Right cardiac atrium (tissue), 5 donors: ENCODE data around the gene MCF2L2. TPM values are rescaled to one million over a fixed set of nuclear protein-coding genes. Genes with fewer than 3 reads are reported as not detected.
"Not testable (repeated sequence)": the region's sequence is repeated elsewhere in the genome, so short reads cannot be mapped to it uniquely, and the experiment has no call there.

ENCODE experiments used
- ATAC-seq, 2 donors: fragments of 200-7000 bp; cut with Tn5 transposase; one replicate each; pipeline versions ENCODE4 v1.8.0 to v1.9.1; 2020; ENCODE audit warnings: moderate library complexity in 2 of 2, mild to moderate bottlenecking in 1 of 2
- DNase-seq, 3 donors: peaks; one replicate each; pipeline ENCODE4 v3.0.0-alpha.2; 2020
- H3K27ac ChIP-seq: one replicate; pipeline ENCODE4 v1.5.1; 2013; ENCODE audit warnings: mild to moderate bottlenecking, low read length, control low read depth, moderate library complexity
- H3K27me3 ChIP-seq: one replicate; pipeline ENCODE4 v1.6.1; 2013; ENCODE audit not compliant: control insufficient read depth, insufficient read depth
- H3K4me1 ChIP-seq: one replicate; pipeline ENCODE4 v1.6.1; 2013; ENCODE audit warnings: low read length; ENCODE audit not compliant: control insufficient read depth, insufficient read depth
- H3K4me3 ChIP-seq: one replicate; pipeline ENCODE4 v1.5.1; 2013; ENCODE audit warnings: low read length, control low read depth
- H3K9me3 ChIP-seq: one replicate; pipeline ENCODE4 v1.6.1; 2013; ENCODE audit warnings: low read length; ENCODE audit not compliant: control insufficient read depth
- WGBS: extraction: QIAGEN DNeasy Blood & Tissue Kit; methylation state at CpG from one replicate; pipeline ENCODE4 v1.1.7; 2013; 5-methylcytosine and 5-hydroxymethylcytosine counted together
- intact Hi-C, 4 donors: fragments of 100-400 bp; cut with DNase I; formaldehyde crosslinking; loops; one replicate each; pipeline versions ENCODE4 v1.11.0 to v1.14.0; 2022 to 2023
- polyA plus RNA-seq: library from polyadenylated mRNA; stranded (reverse); fragments of 200-250 nt; gene quantifications from one replicate; pipeline ENCODE4 v1.2.3, GENCODE V29; 2013
- total RNA-seq, 4 donors: library from RNA; stranded (reverse); fragmentation: NEBNext Ultra II Directional; extraction: Animal tissue kit (Norgen Biotek cat#: 25700); gene quantifications; one replicate each; pipeline ENCODE4 v1.2.1, GENCODE V29; 2021
- donor health status: healthy with polysubstance abuse.
- donor health status: DM: no; HTN: yes; CAD: no.
- donor health status: DM: no; HTN: no; CAD: no.
- donor health status: DM: no; HTN: yes; CAD: no; lungs with severe emphysema.
- donor health status: DM: yes; HTN: yes; CAD: no.

Gene MCF2L2
- total and polyA plus RNA-seq, 5 donors: 0.07 to 0.32 (median 0.23) TPM; not detected in 2

GRCh38 chr3:183430325-183430957 is 2.0 kb upstream of the MCF2L2 start:
- Histone ChIP-seq H3K9me3 (no peaks in the 10 kb centered on the region), H3K4me3 (no peak overlapping the region), H3K27ac (no peak overlapping the region), H3K4me1 (no peaks in the 10 kb centered on the region), H3K27me3 (no peaks in the 10 kb centered on the region)
- DNase-seq: no peak
- no peak for ATAC-seq
- WGBS: 74% methylated on average over 5 of the region's 5 CpGs
- intact Hi-C loops: no loop called here

GRCh38 chr3:183427876-183428446 is 458 bp downstream of the MCF2L2 start:
- peak; percentile 81 to 92 (median 90) for DNase-seq
- Histone ChIP-seq H3K9me3 (no peaks in the 10 kb centered on the region), H3K4me1 (no peaks in the 10 kb centered on the region), H3K27ac (no peak overlapping the region), H3K27me3 (no peaks in the 10 kb centered on the region), H3K4me3 (peak overlapping the region; percentile 53)
- peak; percentile 79 to 84 for ATAC-seq
- intact Hi-C loops: no loop called here
- under 1% methylated on average over 47 of the region's 47 CpGs for WGBS

DNA sequence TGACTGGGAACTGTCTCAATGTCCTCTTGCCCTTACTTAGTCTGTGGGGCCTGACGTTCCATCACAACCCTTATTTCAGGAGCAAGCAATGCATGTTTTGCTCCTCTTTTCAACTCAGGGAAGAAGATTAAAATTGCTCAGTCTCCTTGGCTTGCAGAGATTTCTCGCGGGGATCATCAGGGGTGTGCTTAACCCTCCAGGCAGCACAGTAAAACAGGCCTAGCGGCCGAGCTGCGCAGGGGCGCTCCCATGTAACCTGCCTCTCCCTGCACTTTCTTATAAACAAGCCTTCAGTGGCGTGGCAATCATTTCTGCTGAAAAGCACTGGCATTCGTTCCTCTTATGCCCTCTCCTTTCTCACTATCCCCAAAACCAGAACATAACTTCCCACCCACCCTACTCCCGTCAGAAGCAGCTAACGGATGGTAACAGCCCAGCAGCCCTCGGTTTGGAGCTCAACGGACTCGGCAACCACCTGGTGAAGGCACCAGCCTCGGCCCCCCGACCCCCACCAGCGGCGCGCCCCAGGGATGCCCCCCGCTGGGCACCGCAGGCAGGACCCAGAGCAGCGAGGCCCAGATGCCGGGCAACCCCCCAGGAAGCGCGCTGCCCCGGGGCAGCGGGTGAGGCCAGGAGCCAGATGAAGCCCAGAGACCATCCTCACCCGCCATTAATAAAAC is 1.1 kb downstream of the MCF2L2 start:
- DNase-seq: no peak
- Histone ChIP-seq H3K4me3 (peak overlapping the region; percentile 53), H3K27ac (no peak overlapping the region), H3K27me3 (no peaks in the 10 kb centered on the region), H3K9me3 (no peaks in the 10 kb centered on the region), H3K4me1 (no peaks in the 10 kb centered on the region)
- no peak for ATAC-seq
- 43% methylated on average over 28 of the region's 28 CpGs for WGBS
- intact Hi-C loops: no loop called here

DNA sequence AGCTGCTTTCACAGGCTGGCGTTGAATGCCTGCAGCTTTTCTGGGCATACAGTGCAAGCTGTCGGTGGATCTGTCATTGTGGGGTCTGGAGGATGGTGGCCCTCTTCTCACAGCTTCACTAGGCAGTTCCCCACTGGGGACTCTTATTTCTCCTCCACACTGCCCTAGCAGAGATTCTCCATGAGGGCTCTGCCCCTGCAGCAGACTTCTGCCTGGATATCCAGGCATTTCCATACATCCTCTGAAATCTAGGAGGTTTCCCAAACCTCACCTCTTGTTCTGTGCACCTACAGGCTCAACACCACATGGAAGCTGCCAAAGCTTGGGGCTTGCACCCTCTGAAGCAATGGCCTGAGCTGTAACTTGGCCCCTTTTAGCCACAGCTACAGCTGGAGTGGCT is 9.6 kb downstream of the MCF2L2 start:
- H3K27ac ChIP-seq, DNase-seq, H3K4me3 ChIP-seq, intact Hi-C loops, H3K9me3 ChIP-seq, ATAC-seq, H3K27me3 ChIP-seq, H3K4me1 ChIP-seq: not testable (repeated sequence)
- 100% methylated on average over 2 of the region's 2 CpGs for WGBS

DNA sequence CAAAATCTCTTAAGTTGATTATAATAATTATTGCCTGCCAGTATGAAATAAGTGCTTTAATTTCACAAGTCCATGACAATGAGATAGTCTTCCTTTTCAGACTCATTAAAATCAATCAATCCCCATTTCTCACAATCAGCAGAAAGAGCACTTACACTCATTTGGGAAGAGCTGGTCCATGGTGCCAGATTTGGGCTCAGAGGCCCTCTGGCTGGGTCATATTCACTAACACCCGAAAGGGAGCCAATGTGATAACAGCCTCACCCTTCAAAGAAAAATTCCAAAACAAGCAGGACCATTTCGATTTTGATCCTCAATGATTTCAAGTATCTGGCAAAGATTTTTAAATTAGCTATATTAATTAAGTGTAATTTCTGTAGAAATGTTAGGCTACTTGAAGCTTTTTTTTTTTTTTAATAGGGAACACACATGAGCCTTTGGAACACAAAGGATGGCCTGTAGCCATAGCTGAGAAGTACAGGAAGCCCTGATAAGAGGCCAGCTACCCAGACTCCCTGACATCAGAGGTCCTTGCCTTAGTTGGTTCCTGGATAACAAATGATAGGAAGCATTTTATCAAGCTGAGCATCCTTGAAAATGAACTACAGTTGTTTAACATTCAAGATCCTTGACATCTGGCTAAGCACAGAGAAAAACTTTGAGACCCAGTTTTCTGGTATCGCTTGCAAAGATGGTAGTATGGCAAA is 17.1 kb downstream of the MCF2L2 start:
- no peaks in the 10 kb centered on the region for H3K9me3 ChIP-seq
- H3K27me3 ChIP-seq: no peaks in the 10 kb centered on the region
- DNase-seq (no peak), ATAC-seq (peak; percentile 88 to 91)
- no peak overlapping the region for H3K27ac ChIP-seq
- 44% methylated on average over 3 of the region's 3 CpGs for WGBS
- H3K4me1 ChIP-seq: no peaks in the 10 kb centered on the region
- intact Hi-C loops: no loop called here
- no peak overlapping the region for H3K4me3 ChIP-seq

- H3K9me3 ChIP-seq: no peaks in the 10 kb centered on the region
- intact Hi-C loops: no loop called here
- peak in 1 of 2 donors; percentile 51 for ATAC-seq
- H3K27me3 ChIP-seq: no peaks in the 10 kb centered on the region
- H3K27ac ChIP-seq: no peak overlapping the region
- no peaks in the 10 kb centered on the region for H3K4me1 ChIP-seq
- H3K4me3 ChIP-seq: no peak overlapping the region
- DNase-seq: no peak
These were observed 17.7 kb downstream of the MCF2L2 start for GRCh38 chr3:183410759-183411158.

DNA sequence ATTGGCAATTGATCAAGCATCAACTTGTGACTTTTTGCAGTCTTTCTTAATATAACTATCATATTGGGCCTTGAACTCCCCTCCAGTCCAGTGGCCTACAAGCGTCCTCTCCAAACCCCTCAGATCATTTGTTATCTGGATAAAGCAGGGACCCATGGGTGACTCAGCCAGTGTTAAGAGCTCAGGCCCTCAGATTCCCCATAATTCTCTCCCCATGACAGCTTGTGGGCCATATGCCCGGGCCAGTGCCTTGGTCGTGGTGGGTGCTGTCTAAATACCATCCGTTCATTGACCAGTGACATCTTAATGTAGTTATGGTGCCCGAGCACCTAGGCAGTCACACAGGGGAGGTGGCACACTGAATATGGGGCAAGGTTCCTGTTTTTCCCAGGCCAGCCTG is 18.1 kb downstream of the MCF2L2 start:
- ATAC-seq: no peak
- WGBS: 92% methylated on average over 5 of the region's 5 CpGs
- Histone ChIP-seq H3K27me3 (no peaks in the 10 kb centered on the region), H3K4me1 (no peaks in the 10 kb centered on the region), H3K4me3 (no peak overlapping the region), H3K27ac (no peak overlapping the region), H3K9me3 (no peaks in the 10 kb centered on the region)
- intact Hi-C loops: no loop called here
- no peak for DNase-seq

DNA sequence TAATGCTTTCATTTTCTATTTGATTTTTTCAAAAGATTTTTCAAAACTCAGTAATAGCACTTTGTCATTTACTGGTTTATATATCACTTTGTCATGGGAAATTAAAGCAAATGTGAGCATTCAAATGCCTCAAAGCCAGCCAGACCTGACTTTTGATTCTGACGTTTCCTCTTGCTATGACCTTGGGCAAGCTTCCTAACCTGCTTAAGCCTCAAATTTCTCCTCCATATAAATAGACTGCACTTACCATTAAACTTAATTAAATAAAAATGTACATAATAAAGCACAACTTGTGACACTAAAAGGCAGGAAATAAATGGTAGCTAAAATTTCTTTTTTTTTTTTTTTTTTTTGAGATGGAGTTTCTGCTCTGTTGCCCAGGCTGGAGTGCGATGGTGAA is 19.2 kb downstream of the MCF2L2 start:
- Histone ChIP-seq H3K4me1 (no peaks in the 10 kb centered on the region), H3K27me3 (no peaks in the 10 kb centered on the region), H3K9me3 (no peaks in the 10 kb centered on the region), H3K27ac (no peak overlapping the region), H3K4me3 (no peak overlapping the region)
- no peak for DNase-seq
- intact Hi-C loops: no loop called here
- no peak for ATAC-seq
- 57% methylated on average over 2 of the region's 2 CpGs for WGBS

DNA sequence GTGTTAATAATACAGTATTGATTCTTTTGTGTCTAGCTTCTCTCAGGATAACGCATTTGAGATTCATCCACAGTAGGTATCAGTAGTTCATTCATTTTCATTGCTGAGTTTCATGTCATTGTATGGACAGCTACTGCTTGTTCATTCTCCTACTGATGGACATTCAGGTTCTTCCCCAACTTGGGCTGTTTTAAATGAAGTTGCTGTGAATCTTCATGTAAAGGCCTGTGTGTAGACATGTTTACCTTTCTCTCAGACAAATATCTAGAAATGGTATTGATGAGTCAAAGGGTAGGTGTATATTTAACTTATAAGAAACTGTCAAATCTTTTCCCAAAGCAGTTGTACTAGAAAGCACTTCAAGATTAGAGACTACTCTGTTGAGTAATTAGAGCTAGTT is 26.7 kb downstream of the MCF2L2 start:
- H3K9me3 ChIP-seq: no peaks in the 10 kb centered on the region
- intact Hi-C loops: no loop called here
- WGBS: 98% methylated on average over 1 of the region's 1 CpG
- DNase-seq (no peak), ATAC-seq (no peak)
- no peaks in the 10 kb centered on the region for H3K4me1 ChIP-seq
- no peaks in the 10 kb centered on the region for H3K27me3 ChIP-seq
- H3K4me3 ChIP-seq: no peak overlapping the region
- no peak overlapping the region for H3K27ac ChIP-seq

DNA sequence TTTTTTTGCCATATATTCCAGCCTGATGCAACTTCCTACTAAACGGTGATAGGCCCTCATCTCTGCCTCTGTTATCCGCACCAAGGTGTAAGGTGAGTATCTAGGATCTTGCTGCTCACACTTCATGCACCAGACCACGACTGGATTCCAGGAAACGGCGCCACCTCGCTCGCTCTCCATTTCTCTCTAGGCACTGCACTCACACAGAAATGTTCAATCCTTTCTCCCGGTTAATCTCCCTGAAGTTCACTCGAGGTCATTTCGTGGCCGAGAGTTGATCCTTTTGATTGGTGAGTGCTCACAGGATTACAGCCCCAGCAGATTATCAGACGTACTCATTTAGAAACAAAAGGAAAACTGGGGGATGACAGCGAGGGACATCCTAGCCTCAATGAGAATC is 28.1 kb downstream of the MCF2L2 start:
- DNase-seq: no peak
- H3K9me3 ChIP-seq: no peaks in the 10 kb centered on the region
- no peaks in the 10 kb centered on the region for H3K27me3 ChIP-seq
- no peaks in the 10 kb centered on the region for H3K4me1 ChIP-seq
- 39% methylated on average over 13 of the region's 13 CpGs for WGBS
- no peak for ATAC-seq
- no peak overlapping the region for H3K4me3 ChIP-seq
- intact Hi-C loops: no loop called here
- H3K27ac ChIP-seq: no peak overlapping the region
